Neuronal stem cell (in vitro differentiated cells): ENCODE data around the gene RAB25.

ENCODE experiments used
- DNase-seq: peaks from one replicate; pipeline ENCODE4 v3.0.0-alpha.2; 2013; ENCODE audit warnings: low spot score
- H2AFZ ChIP-seq: one replicate; pipeline ENCODE4 v1.6.1; 2013; ENCODE audit warnings: mild to moderate bottlenecking, low read length, inconsistent platforms
- H2AK5ac ChIP-seq: 2 replicates; pipeline ENCODE4 v1.6.1; 2013; ENCODE audit warnings: low read depth, mild to moderate bottlenecking, inconsistent platforms, low read length, moderate library complexity, mixed read lengths
- H2BK120ac ChIP-seq: 2 replicates; pipeline ENCODE4 v1.6.1; 2013; ENCODE audit warnings: low read depth, mild to moderate bottlenecking, inconsistent platforms, low read length, moderate library complexity, mixed read lengths
- H2BK12ac ChIP-seq: one replicate; pipeline ENCODE4 v1.6.1; 2013; ENCODE audit warnings: low read length, inconsistent platforms
- H2BK15ac ChIP-seq: 2 replicates; pipeline ENCODE4 v1.6.1; 2013; ENCODE audit warnings: mild to moderate bottlenecking, low read length, inconsistent platforms, mixed read lengths
- H2BK5ac ChIP-seq: one replicate; pipeline ENCODE4 v1.6.1; 2013; ENCODE audit warnings: inconsistent platforms, mild to moderate bottlenecking, low read length, moderate library complexity
- H3K14ac ChIP-seq: one replicate; pipeline ENCODE4 v1.6.1; 2013; ENCODE audit warnings: low read length, inconsistent platforms
- H3K18ac ChIP-seq: 2 replicates; pipeline ENCODE4 v1.6.1; 2013; ENCODE audit warnings: low read length, inconsistent platforms
- H3K23ac ChIP-seq: 2 replicates; pipeline ENCODE4 v1.6.1; 2013; ENCODE audit warnings: low read depth, mild to moderate bottlenecking, mixed read lengths, low read length, inconsistent platforms; ENCODE audit not compliant: poor library complexity
- H3K27ac ChIP-seq: replicated peaks from 3 replicates; pipeline ENCODE4 v1.5.1; 2013; ENCODE audit warnings: low read length, inconsistent platforms
- H3K27me3 ChIP-seq, 3 experiments: 2 replicates each; pipeline ENCODE4 v1.6.1; 2013; ENCODE audit warnings: low read length in 3 of 3, mild to moderate bottlenecking in 2 of 3, inconsistent platforms in 1 of 3, low read depth in 1 of 3, mixed read lengths in 1 of 3, moderate library complexity in 1 of 3; ENCODE audit not compliant: control insufficient read depth in 3 of 3, insufficient read depth in 3 of 3
- H3K36me3 ChIP-seq, 2 donors: replicated peaks in 1 of 2; 2 replicates each; pipeline ENCODE4 v1.6.1; 2013; ENCODE audit warnings: low read length in 2 of 2; ENCODE audit not compliant: control insufficient read depth in 2 of 2, insufficient read depth in 2 of 2
- H3K4ac ChIP-seq: 2 replicates; pipeline ENCODE4 v1.6.1; 2013; ENCODE audit warnings: inconsistent platforms, mild to moderate bottlenecking, low read length, moderate library complexity
- H3K4me1 ChIP-seq, 2 donors: 1 replicate in 1 of 2; 2 replicates in 1 of 2; pipeline ENCODE4 v1.6.1; 2013; ENCODE audit warnings: low read length in 2 of 2, low read depth in 1 of 2; ENCODE audit not compliant: control insufficient read depth in 2 of 2, insufficient read depth in 1 of 2
- H3K4me2 ChIP-seq: one replicate; pipeline ENCODE4 v1.6.1; 2013; ENCODE audit warnings: mild to moderate bottlenecking, low read length, inconsistent platforms; ENCODE audit not compliant: insufficient read depth, poor library complexity, severe bottlenecking
- H3K4me3 ChIP-seq, 2 donors: 2 replicates each; pipeline ENCODE4 v1.5.1; 2013; ENCODE audit warnings: low read length in 2 of 2, mild to moderate bottlenecking in 2 of 2, inconsistent platforms in 1 of 2, moderate library complexity in 1 of 2
- H3K79me1 ChIP-seq: one replicate; pipeline ENCODE4 v1.6.1; 2013; ENCODE audit warnings: low read depth, mild to moderate bottlenecking, inconsistent platforms, low read length, moderate library complexity
- H3K9ac ChIP-seq: one replicate; pipeline ENCODE4 v1.6.1; 2013; ENCODE audit warnings: mild to moderate bottlenecking, low read depth, low read length, inconsistent platforms; ENCODE audit not compliant: poor library complexity
- H3K9me3 ChIP-seq, 2 donors: replicated peaks in 1 of 2; 2 replicates each; pipeline versions ENCODE3 to v1.6.1; 2013; ENCODE audit warnings: low read length in 2 of 2, mild to moderate bottlenecking in 2 of 2, inconsistent platforms in 1 of 2, low read depth in 1 of 2, mixed read lengths in 1 of 2, moderate library complexity in 1 of 2; ENCODE audit not compliant: control insufficient read depth in 2 of 2, insufficient read depth in 1 of 2
- H4K8ac ChIP-seq: one replicate; pipeline ENCODE4 v1.6.1; 2013; ENCODE audit warnings: low read depth, mild to moderate bottlenecking, inconsistent platforms, low read length, moderate library complexity
- H4K91ac ChIP-seq: one replicate; pipeline ENCODE4 v1.6.1; 2013; ENCODE audit warnings: low read length, low read depth, mild to moderate bottlenecking, inconsistent platforms; ENCODE audit not compliant: poor library complexity
- WGBS, 2 donors: extraction: QIAGEN DNeasy Blood & Tissue Kit; methylation state at CpG; one replicate each; pipeline ENCODE4 v1.1.7; 2013; ENCODE audit warnings: missing lambda C conversion rate in 2 of 2, mixed read lengths in 1 of 2; ENCODE audit not compliant: insufficient read length in 2 of 2, insufficient replicate concordance in 1 of 2; ENCODE audit errors: extremely low coverage in 2 of 2; 5-methylcytosine and 5-hydroxymethylcytosine counted together

Gene RAB25

DNA sequence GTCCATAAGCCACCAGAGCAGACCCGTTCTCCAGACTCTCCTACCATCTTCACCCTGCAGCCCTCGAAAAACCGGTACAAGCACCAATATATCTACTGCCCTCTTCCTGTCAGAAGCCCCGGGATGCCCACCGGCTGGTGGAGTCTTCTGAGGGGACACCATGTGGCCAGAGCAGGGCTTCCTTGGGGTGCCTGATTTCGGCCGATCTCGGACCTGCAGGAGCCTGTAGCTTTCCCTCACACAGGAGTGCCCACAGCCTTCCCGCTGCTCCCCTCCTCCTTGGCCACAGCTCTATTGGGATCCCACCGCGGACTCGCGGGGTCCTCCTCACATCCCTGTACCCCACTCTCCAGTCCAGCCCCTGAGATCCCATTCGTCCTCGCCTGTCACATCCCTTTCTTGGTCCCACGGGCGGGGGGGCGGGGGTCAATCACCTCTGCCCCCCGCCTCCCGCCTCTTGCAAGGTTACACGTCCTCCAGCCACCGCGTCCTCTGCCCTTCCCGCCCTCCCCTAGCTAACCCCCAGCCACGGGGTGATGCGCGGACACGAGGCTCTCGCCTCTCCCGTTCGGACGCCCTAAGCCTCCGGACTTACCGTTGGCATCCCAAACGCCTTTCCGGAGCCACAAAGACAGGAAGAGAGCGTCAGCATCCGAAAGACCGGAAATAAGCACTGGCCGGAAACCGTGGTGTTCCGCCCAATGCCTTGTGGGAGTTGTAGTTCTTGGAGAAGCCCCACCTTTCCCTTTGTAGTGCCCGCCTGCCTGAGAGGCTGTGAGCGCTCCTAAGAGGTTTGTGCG, 40.5 kb upstream of the RAB25 start, which contains the start of gene SSR2:
Gene SSR2 (minus strand): TSS at position 659 of the 800 bp plus-strand sequence. CDS start 784 bp downstream, outside the sequence.
- Histone ChIP-seq H2BK120ac (no peak within 1 kb of the TSS), H3K4me2 (peak within 1 kb of the TSS; percentile 89), H3K9me3 (peaks cover 0 to 6% of the 10 kb centered on the region in 2 donors), H4K91ac (no peak within 1 kb of the TSS), H3K4ac (no peak within 1 kb of the TSS), H3K23ac (peak within 1 kb of the TSS; percentile 97), H3K18ac (peak within 1 kb of the TSS; percentile 94), H3K14ac (peak within 1 kb of the TSS; percentile 67), H3K27ac (no peak within 1 kb of the TSS), H2BK5ac (peak within 1 kb of the TSS; percentile 78), H3K4me3 (peak within 1 kb of the TSS; percentile 89 to 91), H2BK12ac (no peak within 1 kb of the TSS), H4K8ac (no peak within 1 kb of the TSS), H3K4me1 (peaks cover 4 to 6% of the 10 kb centered on the region in 2 donors), H3K79me1 (peaks cover 6% of the 10 kb centered on the region), H2BK15ac (peak within 1 kb of the TSS; percentile 13), H2AK5ac (peak within 1 kb of the TSS; percentile 93), H2AFZ (peak within 1 kb of the TSS; percentile 87), H3K9ac (peak within 1 kb of the TSS; percentile 99), H3K36me3 (peaks cover 11 to 43% of the 10 kb centered on the region in 2 donors), H3K27me3 (no peaks in the 10 kb centered on the region)
- WGBS, 2 donors: no CpG with 5 or more reads among the region's 45 CpGs
- peak; percentile 91 for DNase-seq

DNA sequence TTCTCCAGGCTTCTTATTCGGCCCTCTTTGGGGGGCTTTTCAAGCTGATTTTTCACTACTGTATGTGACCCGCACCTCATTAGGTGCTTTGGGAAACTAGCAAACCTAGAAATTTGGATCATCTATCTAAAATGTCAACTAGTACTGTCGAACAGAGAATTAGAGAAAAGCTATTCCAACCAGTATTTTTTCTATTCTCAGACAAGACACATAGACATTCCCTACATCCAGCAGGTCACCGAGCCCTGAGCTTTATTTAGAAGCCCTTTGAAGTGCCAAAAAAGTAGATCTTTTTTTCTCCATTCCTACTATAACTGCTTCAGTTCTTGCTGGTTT, 39.9 kb upstream of the RAB25 start:
- no peak overlapping the region for H2BK12ac ChIP-seq
- WGBS, 2 donors: no CpG with 5 or more reads among the region's 4 CpGs
- H2AFZ ChIP-seq: peak overlapping the region; percentile 87
- H4K8ac ChIP-seq: no peak overlapping the region
- peaks cover 6% of the 10 kb centered on the region for H3K79me1 ChIP-seq
- H3K9ac ChIP-seq: no peak overlapping the region
- H3K4me3 ChIP-seq: peak overlapping the region in 1 of 2 donors; percentile 91
- H2AK5ac ChIP-seq: no peak overlapping the region
- peak overlapping the region; percentile 38 for H3K4me2 ChIP-seq
- peaks cover 5 to 8% of the 10 kb centered on the region in 2 donors for H3K4me1 ChIP-seq
- H3K9me3 ChIP-seq: peaks cover 0 to 6% of the 10 kb centered on the region in 2 donors
- no peak overlapping the region for H3K14ac ChIP-seq
- no peak overlapping the region for H2BK120ac ChIP-seq
- no peak overlapping the region for H3K27ac ChIP-seq
- H3K18ac ChIP-seq: no peak overlapping the region
- no peak overlapping the region for H2BK5ac ChIP-seq
- no peak for DNase-seq
- H3K23ac ChIP-seq: no peak overlapping the region
- H3K27me3 ChIP-seq: no peaks in the 10 kb centered on the region
- H3K36me3 ChIP-seq: peaks cover 11 to 38% of the 10 kb centered on the region in 2 donors
- H2BK15ac ChIP-seq: no peak overlapping the region
- H4K91ac ChIP-seq: no peak overlapping the region
- H3K4ac ChIP-seq: no peak overlapping the region

DNA sequence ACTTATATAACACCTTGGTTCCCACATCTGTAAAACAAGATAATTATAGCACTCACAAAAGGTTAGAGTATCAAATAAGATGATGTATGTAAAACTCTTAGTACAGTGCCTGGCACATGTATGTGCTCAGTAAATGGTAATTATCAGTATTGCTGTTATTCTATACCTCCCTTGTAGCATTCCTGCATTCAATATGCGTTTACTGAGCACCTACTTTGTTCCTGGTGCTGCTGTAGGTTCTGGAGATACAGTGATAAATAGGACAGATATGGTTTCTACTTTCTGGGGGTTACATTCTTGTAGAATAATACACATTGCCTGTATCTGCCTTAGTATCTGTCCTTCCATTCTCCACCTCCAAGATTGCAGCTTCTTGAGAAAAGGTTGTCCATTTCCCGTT, 39.0 kb upstream of the RAB25 start:
- Histone ChIP-seq H3K79me1 (peaks cover 6% of the 10 kb centered on the region), H3K4me1 (peaks cover 6 to 9% of the 10 kb centered on the region in 2 donors), H3K36me3 (peaks cover 7 to 30% of the 10 kb centered on the region in 2 donors), H3K18ac (no peak overlapping the region), H3K4ac (no peak overlapping the region), H3K14ac (no peak overlapping the region), H3K23ac (no peak overlapping the region), H2BK5ac (no peak overlapping the region), H4K91ac (no peak overlapping the region), H4K8ac (no peak overlapping the region), H2BK12ac (no peak overlapping the region), H2AFZ (peak overlapping the region; percentile 27), H3K9me3 (peaks cover 0 to 2% of the 10 kb centered on the region in 2 donors), H3K27me3 (no peaks in the 10 kb centered on the region), H3K9ac (no peak overlapping the region), H3K27ac (no peak overlapping the region), H2BK15ac (no peak overlapping the region), H3K4me2 (no peak overlapping the region), H3K4me3 (no peak overlapping the region), H2AK5ac (no peak overlapping the region), H2BK120ac (no peak overlapping the region)
- DNase-seq: no peak
- no CpG with 5 or more reads among the region's 2 CpGs for WGBS, 2 donors

DNA sequence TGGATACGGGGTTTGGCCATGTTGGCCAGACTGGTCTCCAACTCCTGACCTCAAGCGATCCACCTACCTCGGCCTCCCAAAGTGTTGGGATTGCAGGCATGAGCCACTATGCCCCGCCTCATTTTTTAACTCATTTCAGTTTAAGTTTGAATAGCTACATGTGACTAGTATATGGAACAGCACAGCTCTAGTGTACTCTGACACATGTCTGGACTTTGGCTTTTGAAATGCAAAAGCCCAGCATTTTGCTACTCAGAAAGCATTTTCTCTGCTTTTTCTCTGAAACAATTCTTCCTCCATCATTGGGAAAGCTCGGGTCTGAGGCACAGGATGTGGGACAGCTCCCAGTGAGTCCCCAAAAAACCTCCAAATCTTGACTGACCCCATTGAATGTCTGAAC, 36.2 kb upstream of the RAB25 start:
- Histone ChIP-seq H3K36me3 (peaks cover 2 to 3% of the 10 kb centered on the region in 2 donors), H4K91ac (no peak overlapping the region), H3K4me1 (peaks cover 5 to 8% of the 10 kb centered on the region in 2 donors), H2BK12ac (no peak overlapping the region), H3K14ac (no peak overlapping the region), H3K4me2 (no peak overlapping the region), H2BK120ac (no peak overlapping the region), H3K27ac (no peak overlapping the region), H2BK15ac (no peak overlapping the region), H3K9me3 (no peaks in the 10 kb centered on the region), H3K4me3 (no peak overlapping the region), H3K23ac (no peak overlapping the region), H2AFZ (no peak overlapping the region), H2AK5ac (no peak overlapping the region), H3K27me3 (no peaks in the 10 kb centered on the region), H4K8ac (no peak overlapping the region), H3K9ac (no peak overlapping the region), H3K4ac (no peak overlapping the region), H3K18ac (no peak overlapping the region), H2BK5ac (no peak overlapping the region), H3K79me1 (peaks cover 5% of the 10 kb centered on the region)
- no CpG with 5 or more reads among the region's 5 CpGs for WGBS, 2 donors
- DNase-seq: no peak
